ENCODE measurements around the gene SLC43A2. TPM values are rescaled to one million over a fixed set of nuclear protein-coding genes. Genes with fewer than 3 reads are reported as not detected.
A peak's percentile ranks its signal among the peaks of the same experiment; 100 is the strongest.

The SLC43A2 gene
- total and polyA plus RNA-seq, 4 donors = 27.0 to 125 (median 68.6) TPM

- Histone ChIP-seq H3K4me3 (peak overlapping the region; percentile 66), H3K27ac (ENCODE audit: low read depth in 1 of 2, low read length in 1 of 2) (peak overlapping the region; percentile 87 to 90), H3K9me3 (ENCODE audit: control insufficient read depth in 4 of 4, insufficient read depth in 3 of 4, low read length in 3 of 4) (no peaks in the 10 kb centered on the region), H3K9ac (ENCODE audit: insufficient read depth in 1 of 2, low read length in 2 of 2) (peak overlapping the region in 1 of 2 donors; percentile 67), H3K27me3 (ENCODE audit: control insufficient read depth in 3 of 3, insufficient read depth in 3 of 3, low read length in 2 of 3) (peaks cover 0 to 7% (median 0%) of the 10 kb centered on the region in 3 donors), H3K36me3 (ENCODE audit: control insufficient read depth in 4 of 4, insufficient read depth in 4 of 4, low read length in 4 of 4) (peaks cover 0 to 2% (median 0%) of the 10 kb centered on the region in 4 donors), H3K4me1 (ENCODE audit: control insufficient read depth in 5 of 5, insufficient read depth in 5 of 5, low read length in 5 of 5) (peaks cover 0 to 27% (median 12%) of the 10 kb centered on the region in 5 donors)
- peak; percentile 10 for TF ChIP-seq CTCF (IDR thresholded peaks at IDR 0.05; ENCODE audit: control extremely low read depth, extremely low read depth)
- DNase-seq (peak; percentile 97 to 98 (median 98)), ATAC-seq (ENCODE audit: insufficient read depth, low FRiP score) (peak; percentile 88)
- 1% methylated on average over 61 to 77 of the region's 77 CpGs for WGBS, 2 donors
Observed at GRCh38 chr17:1628856-1629503, 346 bp upstream of the SLC43A2 start.

GRCh38 chr17:1627182-1627981, 1.3 kb downstream of the SLC43A2 start:
- no peak for ATAC-seq (ENCODE audit: insufficient read depth, low FRiP score)
- Histone ChIP-seq H3K4me3 (peak overlapping the region; percentile 66), H3K27ac (ENCODE audit: low read depth in 1 of 2, low read length in 1 of 2) (peak overlapping the region in 1 of 2 donors; percentile 87), H3K9ac (ENCODE audit: insufficient read depth in 1 of 2, low read length in 2 of 2) (no peak overlapping the region), H3K9me3 (ENCODE audit: control insufficient read depth in 4 of 4, insufficient read depth in 3 of 4, low read length in 3 of 4) (no peaks in the 10 kb centered on the region), H3K4me1 (ENCODE audit: control insufficient read depth in 5 of 5, insufficient read depth in 5 of 5, low read length in 5 of 5) (peaks cover 0 to 27% (median 12%) of the 10 kb centered on the region in 5 donors), H3K27me3 (ENCODE audit: control insufficient read depth in 3 of 3, insufficient read depth in 3 of 3, low read length in 2 of 3) (peaks cover 0 to 7% (median 0%) of the 10 kb centered on the region in 3 donors), H3K36me3 (ENCODE audit: control insufficient read depth in 4 of 4, insufficient read depth in 4 of 4, low read length in 4 of 4) (peaks cover 0 to 2% (median 0%) of the 10 kb centered on the region in 4 donors)
- no peak for TF ChIP-seq CTCF (IDR thresholded peaks at IDR 0.05; ENCODE audit: control extremely low read depth, extremely low read depth)
- DNase-seq = peak in 1 of 3 donors; percentile 26
- 11% methylated on average over 28 to 39 of the region's 39 CpGs for WGBS, 2 donors

GRCh38 chr17:1626333-1626732, 2.3 kb downstream of the SLC43A2 start:
- Histone ChIP-seq H3K27me3 (ENCODE audit: control insufficient read depth in 3 of 3, insufficient read depth in 3 of 3, low read length in 2 of 3) (peaks cover 0 to 7% (median 0%) of the 10 kb centered on the region in 3 donors), H3K27ac (ENCODE audit: low read depth in 1 of 2, low read length in 1 of 2) (peak overlapping the region in 1 of 2 donors; percentile 87), H3K9me3 (ENCODE audit: control insufficient read depth in 4 of 4, insufficient read depth in 3 of 4, low read length in 3 of 4) (no peaks in the 10 kb centered on the region), H3K36me3 (ENCODE audit: control insufficient read depth in 4 of 4, insufficient read depth in 4 of 4, low read length in 4 of 4) (peaks cover 0 to 2% (median under 1%) of the 10 kb centered on the region in 4 donors), H3K4me3 (no peak overlapping the region), H3K9ac (ENCODE audit: insufficient read depth in 1 of 2, low read length in 2 of 2) (no peak overlapping the region), H3K4me1 (ENCODE audit: control insufficient read depth in 5 of 5, insufficient read depth in 5 of 5, low read length in 5 of 5) (peaks cover 0 to 27% (median 12%) of the 10 kb centered on the region in 5 donors)
- TF ChIP-seq CTCF (IDR thresholded peaks at IDR 0.05; ENCODE audit: control extremely low read depth, extremely low read depth) = no peak
- whole genome bisulfite sequencing, 2 donors = 42 to 61% methylated on average over 3 of the region's 3 CpGs
- ATAC-seq (ENCODE audit: insufficient read depth, low FRiP score) = no peak
- DNase-seq = no peak
